HEK293 (cell line): ENCODE data around the gene SUDS3.

Source experiments
- CTCF ChIA-PET: fragments of 350-600 bp; formaldehyde crosslinking; extraction: SDS; loops from one replicate; lab custom pipeline; 2021; ENCODE audit warnings: antibody characterized with exemption; lab: Yijun Ruan, JAX
- POLR2A ChIA-PET: fragments of 300-600 bp; formaldehyde crosslinking; extraction: SDS; loops from one replicate; lab custom pipeline; 2020; ENCODE audit warnings: antibody characterized with exemption, inconsistent platforms; lab: Yijun Ruan, JAX
- H3K27ac ChIP-seq: fragments of 200-500 bp; sonication (Bioruptor generic); 2 replicates; pipeline ENCODE4 v1.5.1; 2014; ENCODE audit warnings: low read depth, low read length, control low read depth, inconsistent platforms; ENCODE audit errors: extremely low read depth
- H3K36me3 ChIP-seq, 2 experiments: fragments of 200-500 bp in 1 of 2; sonication (Bioruptor generic) in 1 of 2; 1 replicate in 1 of 2; 2 replicates in 1 of 2; pipeline ENCODE4 v1.5.1; 2014 to 2017; ENCODE audit warnings: inconsistent platforms in 2 of 2, low read length in 2 of 2; ENCODE audit not compliant: control insufficient read depth in 2 of 2, insufficient read depth in 1 of 2
- H3K4me1 ChIP-seq: fragments of 200-500 bp; sonication (Bioruptor generic); 2 replicates; pipeline ENCODE4 v1.5.1; 2014; ENCODE audit warnings: mild to moderate bottlenecking, low read length, inconsistent platforms; ENCODE audit not compliant: control insufficient read depth, insufficient read depth
- H3K4me3 ChIP-seq: 2 replicates; pipeline ENCODE4 v1.5.1; 2011; ENCODE audit warnings: low read depth, mild to moderate bottlenecking, control low read depth, low read length, moderate library complexity
- H3K9me3 ChIP-seq: fragments of 200-500 bp; sonication (Bioruptor generic); 2 replicates; pipeline ENCODE4 v1.5.1; 2014; ENCODE audit warnings: low read depth, low read length, inconsistent platforms; ENCODE audit not compliant: control insufficient read depth, insufficient read depth
- BCL11A ChIP-seq: fragments of 450-650 bp; formaldehyde crosslinking; IDR thresholded peaks from 2 replicates; pipeline ENCODE4 v1.5.1; 2016; ENCODE audit warnings: low read depth, missing biosample characterization, missing genetic modification characterization
- GLI2 ChIP-seq: fragments of 450-650 bp; formaldehyde crosslinking; IDR thresholded peaks from 2 replicates; pipeline ENCODE4; 2017; ENCODE audit warnings: missing biosample characterization, missing genetic modification characterization, low read depth, borderline replicate concordance
- IKZF3 ChIP-seq: fragments of 450-650 bp; IDR thresholded peaks from 2 replicates; pipeline ENCODE4 v1.5.0; 2018; ENCODE audit warnings: missing biosample characterization, mild to moderate bottlenecking, missing genetic modification characterization, moderate library complexity
- KLF16 ChIP-seq: fragments of 450-650 bp; formaldehyde crosslinking; IDR thresholded peaks from 2 replicates; pipeline ENCODE4 v1.5.1; 2017; ENCODE audit warnings: missing biosample characterization, missing genetic modification characterization
- PRDM1 ChIP-seq: fragments of 450-650 bp; formaldehyde crosslinking; IDR thresholded peaks from 2 replicates; pipeline ENCODE4; 2016; ENCODE audit warnings: missing biosample characterization, missing genetic modification characterization
- PRDM6 ChIP-seq: fragments of 450-650 bp; formaldehyde crosslinking; IDR thresholded peaks from 2 replicates; pipeline ENCODE4 v1.5.1; 2017; ENCODE audit warnings: missing biosample characterization, missing genetic modification characterization
- SP7 ChIP-seq: fragments of 450-650 bp; formaldehyde crosslinking; IDR thresholded peaks from 2 replicates; pipeline ENCODE4 v1.5.1; 2016; ENCODE audit warnings: missing biosample characterization, missing genetic modification characterization
- TCF7L2 ChIP-seq: IDR thresholded peaks from 2 replicates; pipeline ENCODE4 v1.6.1; 2011; ENCODE audit warnings: low read depth, mild to moderate bottlenecking, inconsistent platforms, low read length, moderate library complexity, borderline replicate concordance
- WT1 ChIP-seq: fragments of 450-650 bp; formaldehyde crosslinking; IDR thresholded peaks from 2 replicates; pipeline ENCODE4 v1.5.1; 2016; ENCODE audit warnings: missing biosample characterization, missing genetic modification characterization
- YY2 ChIP-seq: fragments of 450-650 bp; formaldehyde crosslinking; IDR thresholded peaks from 2 replicates; pipeline ENCODE4 v1.5.1; 2016; ENCODE audit warnings: missing biosample characterization, missing genetic modification characterization
- ZFP41 ChIP-seq: fragments of 450-650 bp; formaldehyde crosslinking; IDR thresholded peaks from 2 replicates; pipeline ENCODE4 v1.5.1; 2016; ENCODE audit warnings: missing biosample characterization, missing genetic modification characterization, borderline replicate concordance
- ZNF112 ChIP-seq: fragments of 450-650 bp; formaldehyde crosslinking; IDR thresholded peaks from 2 replicates; pipeline ENCODE4 v1.5.0; 2017; ENCODE audit warnings: missing biosample characterization, missing genetic modification characterization
- ZNF221 ChIP-seq: fragments of 450-650 bp; formaldehyde crosslinking; IDR thresholded peaks from 2 replicates; pipeline ENCODE4 v1.5.1; 2017; ENCODE audit warnings: missing biosample characterization, missing genetic modification characterization, borderline replicate concordance
- ZNF248 ChIP-seq: fragments of 450-650 bp; formaldehyde crosslinking; IDR thresholded peaks from 2 replicates; pipeline ENCODE4 v1.5.1; 2017; ENCODE audit warnings: missing biosample characterization, missing genetic modification characterization
- ZNF324 ChIP-seq: fragments of 450-650 bp; formaldehyde crosslinking; IDR thresholded peaks from 2 replicates; pipeline ENCODE4 v1.5.1; 2016; ENCODE audit warnings: missing biosample characterization, missing genetic modification characterization
- ZNF341 ChIP-seq: fragments of 450-650 bp; formaldehyde crosslinking; IDR thresholded peaks from 2 replicates; pipeline ENCODE4; 2016; ENCODE audit warnings: low read depth, missing biosample characterization, missing genetic modification characterization
- ZNF354C ChIP-seq: fragments of 450-650 bp; formaldehyde crosslinking; IDR thresholded peaks from 2 replicates; pipeline ENCODE4 v1.5.1; 2016; ENCODE audit warnings: missing biosample characterization, missing genetic modification characterization, low read depth, borderline replicate concordance
- ZNF433 ChIP-seq: fragments of 450-650 bp; formaldehyde crosslinking; IDR thresholded peaks from 2 replicates; pipeline ENCODE4 v1.5.1; 2016; ENCODE audit warnings: missing biosample characterization, missing genetic modification characterization, low read depth
- ZNF501 ChIP-seq: fragments of 450-650 bp; formaldehyde crosslinking; IDR thresholded peaks from 2 replicates; pipeline ENCODE4 v1.5.1; 2016; ENCODE audit warnings: missing biosample characterization, missing genetic modification characterization
- ZNF571 ChIP-seq: fragments of 450-650 bp; formaldehyde crosslinking; IDR thresholded peaks from 2 replicates; pipeline ENCODE4 v1.5.0; 2017; ENCODE audit warnings: missing biosample characterization, missing genetic modification characterization
- ZNF585B ChIP-seq: fragments of 450-650 bp; formaldehyde crosslinking; IDR thresholded peaks from 2 replicates; pipeline ENCODE4 v1.5.1; 2016; ENCODE audit warnings: missing biosample characterization, missing genetic modification characterization
- ZNF610 ChIP-seq: fragments of 450-650 bp; formaldehyde crosslinking; IDR thresholded peaks from 2 replicates; pipeline ENCODE4 v1.5.1; 2016; ENCODE audit warnings: missing biosample characterization, missing genetic modification characterization, borderline replicate concordance
- ZNF629 ChIP-seq: fragments of 450-650 bp; formaldehyde crosslinking; IDR thresholded peaks from 2 replicates; pipeline ENCODE4 v1.5.1; 2017; ENCODE audit warnings: missing biosample characterization, missing genetic modification characterization
- ZNF658 ChIP-seq: fragments of 450-650 bp; formaldehyde crosslinking; IDR thresholded peaks from 2 replicates; pipeline ENCODE4; 2016; ENCODE audit warnings: missing biosample characterization, missing genetic modification characterization
- ZNF707 ChIP-seq: fragments of 450-650 bp; formaldehyde crosslinking; IDR thresholded peaks from 2 replicates; pipeline ENCODE4 v1.5.1; 2016; ENCODE audit warnings: missing biosample characterization, missing genetic modification characterization
- ZNF777 ChIP-seq: fragments of 450-650 bp; formaldehyde crosslinking; IDR thresholded peaks from 2 replicates; pipeline ENCODE4 v1.5.1; 2017; ENCODE audit warnings: missing biosample characterization, missing genetic modification characterization, borderline replicate concordance
- ZSCAN30 ChIP-seq: fragments of 450-650 bp; IDR thresholded peaks from 2 replicates; pipeline ENCODE4 v1.5.1; 2018; ENCODE audit warnings: missing biosample characterization, mild to moderate bottlenecking, missing genetic modification characterization, moderate library complexity

SUDS3 gene

GRCh38 chr12:118358008-118358359, 18.4 kb upstream of the SUDS3 start (continued):
- TF ChIP-seq ZNF571 (tag by site-specific recombination): no peak
- TF ChIP-seq ZNF658: no peak
- no peak for TF ChIP-seq ZNF610 (tag by site-specific recombination)
- TF ChIP-seq ZNF501: no peak
- no peak for TF ChIP-seq SP7 (tag by site-specific recombination)
- no peak for TF ChIP-seq PRDM6 (tag by site-specific recombination)
- TF ChIP-seq ZNF248 (tag by site-specific recombination): no peak
- no peak for TF ChIP-seq ZNF324 (tag by site-specific recombination)

GRCh38 chr12:118358612-118359540, 17.5 kb upstream of the SUDS3 start:
- peaks cover 6% of the 10 kb centered on the region; the same call in 1 of the 2 replicates for H3K4me1 ChIP-seq
- POLR2A ChIA-PET: interaction anchor here (1.5 to 1.7 kb wide), 2 partner anchors 11 to 14 kb away, joined by 5 to 6 read pairs; partner anchors contain the start of gene TAOK3
- H3K36me3 ChIP-seq: no peaks in the 10 kb centered on the region
- H3K27ac ChIP-seq: no peak overlapping the region
- H3K9me3 ChIP-seq: no peaks in the 10 kb centered on the region
- H3K4me3 ChIP-seq: no peak overlapping the region
- CTCF ChIA-PET: interaction anchor here (0.6 to 5.0 kb wide), 6 partner anchors 9 to 177 kb away, joined by 3 to 40 read pairs (median 5); partner anchors contain the start of gene SUDS3
- TF ChIP-seq KLF16 (tag by site-specific recombination) (no peak), BCL11A (tag by site-specific recombination) (no peak), ZNF341 (tag by site-specific recombination) (no peak), ZNF629 (tag by site-specific recombination) (no peak), ZNF433 (no peak), YY2 (no peak), ZSCAN30 (tag by site-specific recombination) (no peak), WT1 (tag by site-specific recombination) (no peak), ZNF112 (tag by site-specific recombination) (no peak), TCF7L2 (no peak), ZNF354C (tag by site-specific recombination) (no peak), ZNF585B (tag by site-specific recombination) (no peak), ZNF221 (tag by site-specific recombination) (no peak), ZNF777 (tag by site-specific recombination) (no peak), ZNF707 (tag by site-specific recombination) (no peak), PRDM1 (no peak), IKZF3 (no peak), ZFP41 (tag by site-specific recombination) (no peak), GLI2 (no peak)
- TF ChIP-seq, all 188 proteins: peak for 0
